ENCODE measurements around the gene FYN. TPM values are rescaled to one million over a fixed set of nuclear protein-coding genes. Genes with fewer than 3 reads are reported as not detected.

FYN gene
- total and polyA plus RNA-seq, 2 of the 4 experiments (the other 2 are of a cell fraction), result 30.8 to 36.4 TPM

- TF ChIP-seq RFX5 (IDR thresholded peaks at IDR 0.05; ENCODE audit: low read depth, low read length) (no peak), POLR2A (IDR thresholded peaks at IDR 0.05; ENCODE audit: low read depth, low read length) (no peak)
- TF ChIP-seq, protein P1, sequence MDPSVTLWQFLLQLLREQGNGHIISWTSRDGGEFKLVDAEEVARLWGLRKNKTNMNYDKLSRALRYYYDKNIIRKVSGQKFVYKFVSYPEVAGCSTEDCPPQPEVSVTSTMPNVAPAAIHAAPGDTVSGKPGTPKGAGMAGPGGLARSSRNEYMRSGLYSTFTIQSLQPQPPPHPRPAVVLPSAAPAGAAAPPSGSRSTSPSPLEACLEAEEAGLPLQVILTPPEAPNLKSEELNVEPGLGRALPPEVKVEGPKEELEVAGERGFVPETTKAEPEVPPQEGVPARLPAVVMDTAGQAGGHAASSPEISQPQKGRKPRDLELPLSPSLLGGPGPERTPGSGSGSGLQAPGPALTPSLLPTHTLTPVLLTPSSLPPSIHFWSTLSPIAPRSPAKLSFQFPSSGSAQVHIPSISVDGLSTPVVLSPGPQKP (IDR thresholded peaks at IDR 0.05; ENCODE audit: borderline replicate concordance, low read depth, low read length), result no peak
Measured at GRCh38 chr6:111711476-111711875, 161.8 kb downstream of the FYN start (continued).

GRCh38 chr6:111710911-111711310 is 162.3 kb downstream of the FYN start:
- no peaks in the 10 kb centered on the region for H3K9me3 ChIP-seq (ENCODE audit: control insufficient read depth, insufficient read depth, low read length)
- WGBS, 2 experiments (ENCODE audit: extremely low coverage in 2 of 2, insufficient read length in 1 of 2), result 90% methylated on average over 2 of the region's 4 CpGs; no CpG with 5 or more reads in 1 of the 2 experiments
- no peak overlapping the region for H3K23ac ChIP-seq (ENCODE audit: low read depth, low read length)
- no peak overlapping the region for H3K27ac ChIP-seq (ENCODE audit: insufficient read depth, low read length)
- dilution Hi-C loops (cut with HindIII; ENCODE audit: low sequenced_read_pairs, unreplicated experiment), result no loop called here
- H3K36me3 ChIP-seq (ENCODE audit: control insufficient read depth, insufficient read depth, low read length), result peaks cover 13% of the 10 kb centered on the region
- no peak overlapping the region for H2BK120ac ChIP-seq (ENCODE audit: low read depth, low read length)
- H3K4me2 ChIP-seq (ENCODE audit: low read depth, low read length), result no peak overlapping the region
- intact Hi-C loops (cut with micrococcal nuclease), result loop anchor here (1.0 to 5.0 kb wide), 5 partner anchors 111 to 332 kb away; partner anchors contain the start of gene FYN
- ATAC-seq (ENCODE audit: low read depth) (no peak), DNase-seq (no peak)
- H4K5ac ChIP-seq (ENCODE audit: low read depth, low read length), result no peak overlapping the region
- no peaks in the 10 kb centered on the region for H3K27me3 ChIP-seq (ENCODE audit: control insufficient read depth, insufficient read depth, low read length)
- no peak overlapping the region for H2AK5ac ChIP-seq (ENCODE audit: low read depth, low read length)
- TF ChIP-seq CEBPB (IDR thresholded peaks at IDR 0.05; ENCODE audit: low read depth, low read length) (no peak), POLR2A (IDR thresholded peaks at IDR 0.05; ENCODE audit: low read depth, low read length) (no peak), CHD1 (IDR thresholded peaks at IDR 0.05; ENCODE audit: low read depth, low read length) (no peak), RCOR1 (IDR thresholded peaks at IDR 0.05; ENCODE audit: insufficient replicate concordance, low read length) (no peak), FOS (IDR thresholded peaks at IDR 0.05; ENCODE audit: low read depth, low read length) (no peak), RAD21 (IDR thresholded peaks at IDR 0.05; ENCODE audit: low read length) (no peak), MAFK (IDR thresholded peaks at IDR 0.05; ENCODE audit: low read depth, low read length) (no peak), RFX5 (IDR thresholded peaks at IDR 0.05; ENCODE audit: low read depth, low read length) (no peak)
- TF ChIP-seq, protein P1 (IDR thresholded peaks at IDR 0.05; ENCODE audit: borderline replicate concordance, low read depth, low read length), result no peak
- H3K9ac ChIP-seq (ENCODE audit: low read depth, low read length), result no peak overlapping the region
- no peak overlapping the region for H3K14ac ChIP-seq (replicated peaks; ENCODE audit: low read depth, low read length)
- no peak overlapping the region for H3K18ac ChIP-seq (ENCODE audit: low read depth, low read length)
- no peak overlapping the region for H2BK5ac ChIP-seq (ENCODE audit: low read depth, low read length, poor library complexity, severe bottlenecking)
- BruUV-seq (replicated peaks), result no TSS peak
- CTCF ChIA-PET, result interaction anchor here (0.9 to 1.0 kb wide), 2 partner anchors 287 to 327 kb away, joined by 3 to 4 read pairs; no protein-coding TSS in a partner anchor
- no peak overlapping the region for H2AFZ ChIP-seq (replicated peaks; ENCODE audit: low read length, poor library complexity)
- no peak overlapping the region for H2BK15ac ChIP-seq (ENCODE audit: low read depth, low read length)
- H3K9me1 ChIP-seq (ENCODE audit: insufficient read depth, low read length), result 0 out of 2 replicates have a peak, but pooled peaks cover 5% of the 10 kb centered on the region
- H3K79me1 ChIP-seq (ENCODE audit: low read depth in 1 of 2, low read length in 2 of 2), result 0 out of 4 replicates have a peak, but pooled peaks cover 0 to 3% of the 10 kb centered on the region in 2 experiments
- H3K4ac ChIP-seq (ENCODE audit: low read depth, low read length), result no peak overlapping the region
- H2AK9ac ChIP-seq (replicated peaks; ENCODE audit: low read depth, low read length, poor library complexity), result no peak overlapping the region
- in situ Hi-C loops (cut with MboI; ENCODE audit: low sequenced_read_pairs), result no loop called here
- H3K56ac ChIP-seq (ENCODE audit: extremely low read depth, insufficient read depth, low read length), result no peak overlapping the region
- no peak overlapping the region for H4K91ac ChIP-seq (ENCODE audit: insufficient read depth, low read depth, low read length)
- H2BK20ac ChIP-seq (ENCODE audit: low read depth, low read length), result no peak overlapping the region
- no peak overlapping the region for H3K4me3 ChIP-seq (ENCODE audit: insufficient read depth, low read depth, low read length)
- H4K8ac ChIP-seq (ENCODE audit: low read depth in 2 of 2, low read length in 2 of 2), result no peak overlapping the region
- no peaks in the 10 kb centered on the region for H4K20me1 ChIP-seq (ENCODE audit: insufficient read depth, low read length)
- POLR2A ChIA-PET (ENCODE audit: unreplicated experiment), result no interaction called here
- H3K4me1 ChIP-seq (ENCODE audit: control insufficient read depth, insufficient read depth, low read length), result peaks cover 6% of the 10 kb centered on the region

All from IMR-90 (cell line).